Vagina (tissue), 2 donors: Measurements from ENCODE around the gene FIS1.

Experiments used
- CTCF ChIP-seq, 3 experiments: fragments of 450-650 bp in 2 of 3; fragments of 200-600 bp in 1 of 3; sonication (generic) in 1 of 3; IDR thresholded peaks; one replicate each; pipeline ENCODE4 v1.5.1; 2017 to 2019; ENCODE audit warnings: antibody characterized with exemption in 3 of 3, mild to moderate bottlenecking in 2 of 3, moderate library complexity in 2 of 3
- POLR2A ChIP-seq, 2 donors: fragments of 450-650 bp; IDR thresholded peaks; one replicate each; pipeline ENCODE4 v1.6.1; 2017; ENCODE audit warnings: antibody characterized with exemption in 2 of 2, mild to moderate bottlenecking in 2 of 2, moderate library complexity in 2 of 2
- POLR2AphosphoS5 ChIP-seq, 2 donors: sonication (generic); formaldehyde crosslinking; IDR thresholded peaks; one replicate each; pipeline ENCODE4 v1.9.0; 2017; ENCODE audit warnings: antibody characterized with exemption in 2 of 2, mild to moderate bottlenecking in 2 of 2, low read depth in 1 of 2; ENCODE audit not compliant: insufficient read depth in 1 of 2

- TF ChIP-seq POLR2A (IDR thresholded peaks at IDR 0.05) (no peak), CTCF (IDR thresholded peaks at IDR 0.05) (no peak), POLR2AphosphoS5 (IDR thresholded peaks at IDR 0.05; ENCODE audit: insufficient read depth in 1 of 2, low read depth in 1 of 2) (no peak)
Measured at GRCh38 chr7:101236292-101236835, 8.5 kb downstream of the FIS1 start.
